ENCODE measurements around the gene RPS21. TPM values are rescaled to one million over a fixed set of nuclear protein-coding genes. Genes with fewer than 3 reads are reported as not detected.

The RPS21 gene
- 1,088 and 1,497 TPM in 2 replicates for total RNA-seq (2014; rRNA removed; shearing (Covaris generic))
- 2,008 and 2,458 TPM in 2 replicates for polyA plus RNA-seq (2015; cell fraction: cytosol; rRNA removed)
- polyA plus RNA-seq (2015; cell fraction: nucleus; rRNA removed), result 362 and 423 TPM in 2 replicates

GRCh38 chr20:62386383-62387218, at the start of gene RPS21:
TSS of gene RPS21 (plus strand) at chr20:62387103. CDS start at chr20:62387339, 236 bp downstream.
- in situ Hi-C loops (cut with HindIII; ENCODE audit: low pct_unique_long_range_greater_than_20kb, low sequenced_read_pairs), result no loop called here
- peak; percentile 92 for DNase-seq (ENCODE audit: low read depth, low spot score)

- in situ Hi-C loops (cut with HindIII; ENCODE audit: low pct_unique_long_range_greater_than_20kb, low sequenced_read_pairs), result no loop called here
These were observed 49.2 kb upstream of the RPS21 start for GRCh38 chr20:62337558-62338293.

GRCh38 chr20:62338294-62338620, 48.6 kb upstream of the RPS21 start:
- in situ Hi-C loops (cut with HindIII; ENCODE audit: low pct_unique_long_range_greater_than_20kb, low sequenced_read_pairs), result no loop called here
- no peak for DNase-seq (ENCODE audit: low read depth, low spot score)

More at GRCh38 chr20:62337558-62338293, 49.2 kb upstream of the RPS21 start:
- DNase-seq (ENCODE audit: low read depth, low spot score), result no peak

- in situ Hi-C loops (cut with HindIII; ENCODE audit: low pct_unique_long_range_greater_than_20kb, low sequenced_read_pairs), result no loop called here
- no peak for DNase-seq (ENCODE audit: low read depth, low spot score)
These were observed 47.2 kb upstream of the RPS21 start for GRCh38 chr20:62339647-62340062.

- peak; percentile 15 for DNase-seq (ENCODE audit: low read depth, low spot score)
- in situ Hi-C loops (cut with HindIII; ENCODE audit: low pct_unique_long_range_greater_than_20kb, low sequenced_read_pairs), result no loop called here
These were observed 44.0 kb upstream of the RPS21 start for GRCh38 chr20:62342910-62343309.

- in situ Hi-C loops (cut with HindIII; ENCODE audit: low pct_unique_long_range_greater_than_20kb, low sequenced_read_pairs), result no loop called here
- no peak for DNase-seq (ENCODE audit: low read depth, low spot score)
These were observed 42.8 kb upstream of the RPS21 start for GRCh38 chr20:62344092-62344491.

- DNase-seq (ENCODE audit: low read depth, low spot score), result peak; percentile 82
- in situ Hi-C loops (cut with HindIII; ENCODE audit: low pct_unique_long_range_greater_than_20kb, low sequenced_read_pairs), result no loop called here
These were observed 42.1 kb upstream of the RPS21 start for GRCh38 chr20:62344782-62345181.

GRCh38 chr20:62345681-62346370, 41.1 kb upstream of the RPS21 start:
- in situ Hi-C loops (cut with HindIII; ENCODE audit: low pct_unique_long_range_greater_than_20kb, low sequenced_read_pairs), result no loop called here
- no peak for DNase-seq (ENCODE audit: low read depth, low spot score)

- DNase-seq (ENCODE audit: low read depth, low spot score), result no peak
- in situ Hi-C loops (cut with HindIII; ENCODE audit: low pct_unique_long_range_greater_than_20kb, low sequenced_read_pairs), result no loop called here
These were observed 40.3 kb upstream of the RPS21 start for GRCh38 chr20:62346398-62347150.

GRCh38 chr20:62347151-62347404, 39.8 kb upstream of the RPS21 start:
- no peak for DNase-seq (ENCODE audit: low read depth, low spot score)

GRCh38 chr20:62347445-62347844, 39.5 kb upstream of the RPS21 start:
- in situ Hi-C loops (cut with HindIII; ENCODE audit: low pct_unique_long_range_greater_than_20kb, low sequenced_read_pairs), result no loop called here
- DNase-seq (ENCODE audit: low read depth, low spot score), result no peak

More at GRCh38 chr20:62347151-62347404, 39.8 kb upstream of the RPS21 start:
- in situ Hi-C loops (cut with HindIII; ENCODE audit: low pct_unique_long_range_greater_than_20kb, low sequenced_read_pairs), result no loop called here

- in situ Hi-C loops (cut with HindIII; ENCODE audit: low pct_unique_long_range_greater_than_20kb, low sequenced_read_pairs), result no loop called here
- no peak for DNase-seq (ENCODE audit: low read depth, low spot score)
These were observed 38.3 kb upstream of the RPS21 start for GRCh38 chr20:62348604-62349003.

GRCh38 chr20:62349556-62350097, 37.3 kb upstream of the RPS21 start:
- in situ Hi-C loops (cut with HindIII; ENCODE audit: low pct_unique_long_range_greater_than_20kb, low sequenced_read_pairs), result no loop called here
- no peak for DNase-seq (ENCODE audit: low read depth, low spot score)

- no peak for DNase-seq (ENCODE audit: low read depth, low spot score)
- in situ Hi-C loops (cut with HindIII; ENCODE audit: low pct_unique_long_range_greater_than_20kb, low sequenced_read_pairs), result no loop called here
These were observed 36.7 kb upstream of the RPS21 start for GRCh38 chr20:62350098-62350628.

GRCh38 chr20:62350629-62351422, 36.1 kb upstream of the RPS21 start:
- in situ Hi-C loops (cut with HindIII; ENCODE audit: low pct_unique_long_range_greater_than_20kb, low sequenced_read_pairs), result no loop called here

More at GRCh38 chr20:62350629-62351422, 36.1 kb upstream of the RPS21 start:
- DNase-seq (ENCODE audit: low read depth, low spot score), result no peak
